ENCODE measurements around the gene RASA2.

GRCh38 chr3:141445990-141446389 is 40.8 kb upstream of the RASA2 start:
- TF ChIP-seq ZNF311 (CRISPR knock-in tag; IDR thresholded peaks at IDR 0.05) (no peak), RFX5 (IDR thresholded peaks at IDR 0.05; ENCODE audit: low read depth, low read length) (no peak), TAF1 (IDR thresholded peaks at IDR 0.05; ENCODE audit: control insufficient read depth, extremely low read depth, insufficient read depth, low read length, severe bottlenecking) (no peak), CTCF (IDR thresholded peaks at IDR 0.05 in 2 of 3, conservative IDR thresholded peaks at IDR 0.05 in 1 of 3; ENCODE audit: insufficient read depth in 2 of 3, low read depth in 1 of 3, low read length in 3 of 3) (no peak), XRCC5 (IDR thresholded peaks at IDR 0.05; ENCODE audit: low read depth, low read length) (no peak), ZMIZ1 (IDR thresholded peaks at IDR 0.05; ENCODE audit: low read depth in 2 of 2, low read length in 2 of 2) (no peak)

Data from K562 (cell line).